ENCODE data around the gene CPLANE2. TPM values are rescaled to one million over a fixed set of nuclear protein-coding genes. Genes with fewer than 3 reads are reported as not detected.
A peak's percentile ranks its signal among the peaks of the same experiment; 100 is the strongest.

Gene CPLANE2
- 10 to 100 TPM in 1 of 2 donors, 1 to 10 TPM in 1; 9.3 to 14.6 TPM for total RNA-seq

GRCh38 chr1:16236511-16237342 is at the start of gene CPLANE2:
Gene CPLANE2 (minus strand): TSS chr1:16237183. CDS start chr1:16236742, 441 bp downstream.
- H3K4me3 ChIP-seq = peak within 1 kb of the TSS; percentile 78
- H3K9me3 ChIP-seq = no peaks in the 10 kb centered on the region
- H3K27ac ChIP-seq = peak within 1 kb of the TSS; percentile 52 to 75
- DNase-seq (ENCODE audit: low spot score) (peak; percentile 69), ATAC-seq (ENCODE audit: insufficient number of reproducible peaks, low FRiP score, low read depth) (peak; percentile 70)
- no peak for TF ChIP-seq CTCF (IDR thresholded peaks at IDR 0.05)
- no peaks in the 10 kb centered on the region for H3K27me3 ChIP-seq (replicated peaks; ENCODE audit: insufficient read depth)
- no peaks in the 10 kb centered on the region for H3K36me3 ChIP-seq
- H3K4me1 ChIP-seq (ENCODE audit: control insufficient read depth in 1 of 2, low read depth in 2 of 2) = peaks cover 10 to 13% of the 10 kb centered on the region in 2 donors

GRCh38 chr1:16286122-16286521 is 49.1 kb upstream of the CPLANE2 start:
- TF ChIP-seq CTCF (IDR thresholded peaks at IDR 0.05) = no peak
- Histone ChIP-seq H3K36me3 (peaks cover 30% of the 10 kb centered on the region), H3K4me1 (ENCODE audit: control insufficient read depth in 1 of 2, low read depth in 2 of 2) (peaks cover 8 to 56% of the 10 kb centered on the region in 2 donors), H3K27me3 (replicated peaks; ENCODE audit: insufficient read depth) (no peaks in the 10 kb centered on the region), H3K4me3 (no peak overlapping the region), H3K9me3 (no peaks in the 10 kb centered on the region), H3K27ac (peak overlapping the region in 1 of 2 donors; percentile 38)
- ATAC-seq (ENCODE audit: insufficient number of reproducible peaks, low FRiP score, low read depth) (no peak), DNase-seq (ENCODE audit: low spot score) (no peak)

GRCh38 chr1:16281765-16282164 is 44.8 kb upstream of the CPLANE2 start:
- DNase-seq (ENCODE audit: low spot score) (no peak), ATAC-seq (ENCODE audit: insufficient number of reproducible peaks, low FRiP score, low read depth) (no peak)
- H3K27me3 ChIP-seq (replicated peaks; ENCODE audit: insufficient read depth) = no peaks in the 10 kb centered on the region
- H3K36me3 ChIP-seq = peaks cover 12% of the 10 kb centered on the region
- H3K4me3 ChIP-seq = no peak overlapping the region
- no peak for TF ChIP-seq CTCF (IDR thresholded peaks at IDR 0.05)
- no peaks in the 10 kb centered on the region for H3K9me3 ChIP-seq
- no peak overlapping the region for H3K27ac ChIP-seq
- peaks cover 0 to 36% of the 10 kb centered on the region in 2 donors for H3K4me1 ChIP-seq (ENCODE audit: control insufficient read depth in 1 of 2, low read depth in 2 of 2)

GRCh38 chr1:16279186-16279585 is 42.2 kb upstream of the CPLANE2 start:
- ATAC-seq (ENCODE audit: insufficient number of reproducible peaks, low FRiP score, low read depth) (no peak), DNase-seq (ENCODE audit: low spot score) (no peak)
- Histone ChIP-seq H3K27me3 (replicated peaks; ENCODE audit: insufficient read depth) (no peaks in the 10 kb centered on the region), H3K4me3 (no peak overlapping the region), H3K9me3 (no peaks in the 10 kb centered on the region), H3K27ac (no peak overlapping the region), H3K36me3 (peaks cover 5% of the 10 kb centered on the region), H3K4me1 (ENCODE audit: control insufficient read depth in 1 of 2, low read depth in 2 of 2) (peaks cover 0 to 25% of the 10 kb centered on the region in 2 donors)
- TF ChIP-seq CTCF (IDR thresholded peaks at IDR 0.05) = no peak

GRCh38 chr1:16276302-16277030 is 39.5 kb upstream of the CPLANE2 start:
- DNase-seq (ENCODE audit: low spot score) (no peak), ATAC-seq (ENCODE audit: insufficient number of reproducible peaks, low FRiP score, low read depth) (no peak)
- Histone ChIP-seq H3K9me3 (no peaks in the 10 kb centered on the region), H3K4me3 (no peak overlapping the region), H3K27ac (peak overlapping the region in 1 of 2 donors; percentile 25), H3K4me1 (ENCODE audit: control insufficient read depth in 1 of 2, low read depth in 2 of 2) (peaks cover 7 to 36% of the 10 kb centered on the region in 2 donors), H3K27me3 (replicated peaks; ENCODE audit: insufficient read depth) (no peaks in the 10 kb centered on the region), H3K36me3 (no peaks in the 10 kb centered on the region)
- TF ChIP-seq CTCF (IDR thresholded peaks at IDR 0.05) = no peak
